ENCODE data around the gene SBK3. TPM values are rescaled to one million over a fixed set of nuclear protein-coding genes. Genes with fewer than 3 reads are reported as not detected.

Gene SBK3
- total RNA-seq, 4 donors from 2014 or later: not detected

DNA sequence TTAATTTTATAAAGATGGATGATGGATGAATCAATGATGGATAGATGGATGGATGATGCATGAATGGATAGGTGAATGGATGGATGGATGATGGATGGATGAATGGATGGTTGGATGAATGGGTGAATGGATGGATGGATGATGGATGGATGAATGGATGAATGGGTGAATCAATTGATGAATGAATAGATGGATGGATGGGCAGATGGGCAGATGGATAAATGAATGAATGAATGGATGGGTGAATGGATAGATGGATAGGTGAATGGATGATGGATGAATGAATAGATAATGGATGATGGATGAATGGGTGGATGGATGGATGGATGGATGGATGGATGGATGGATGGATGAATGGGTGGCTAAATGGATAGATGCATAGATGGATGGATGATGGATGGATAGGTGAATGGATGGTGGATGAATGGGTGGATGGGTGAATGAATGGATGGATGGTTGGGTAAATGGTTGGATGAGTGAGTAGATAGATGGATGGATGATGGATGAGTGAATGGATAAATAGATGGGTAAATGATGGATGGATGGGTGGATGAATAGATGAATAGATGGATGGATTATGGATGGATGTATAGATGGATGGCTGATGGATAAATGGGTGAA lies 22.5 kb upstream of the SBK3 start:
- H3K36me3 ChIP-seq: no peaks in the 10 kb centered on the region
- in situ Hi-C loops (cut with MboI; ENCODE audit: low pct_ligation_motif_present in 1 of 4, low pct_unique_long_range_greater_than_20kb in 1 of 4, low sequenced_read_pairs in 3 of 4): no loop called here
- peaks cover 0 to 14% (median 8%) of the 10 kb centered on the region in 4 donors for H3K4me1 ChIP-seq
- no peak overlapping the region for H3K4me3 ChIP-seq
- intact Hi-C loops (cut with DNase I; ENCODE audit: low total_unique reads): no loop called here
- peaks cover 17% of the 10 kb centered on the region for H3K27me3 ChIP-seq
- H3K9me3 ChIP-seq: no peaks in the 10 kb centered on the region
- no peak for DNase-seq
- no peak overlapping the region for H3K27ac ChIP-seq
- TF ChIP-seq EP300 (IDR thresholded peaks at IDR 0.05; ENCODE audit: low read depth) (no peak), POLR2AphosphoS5 (IDR thresholded peaks at IDR 0.05) (no peak), CTCF (IDR thresholded peaks at IDR 0.05) (no peak), POLR2A (IDR thresholded peaks at IDR 0.05) (no peak)

DNA sequence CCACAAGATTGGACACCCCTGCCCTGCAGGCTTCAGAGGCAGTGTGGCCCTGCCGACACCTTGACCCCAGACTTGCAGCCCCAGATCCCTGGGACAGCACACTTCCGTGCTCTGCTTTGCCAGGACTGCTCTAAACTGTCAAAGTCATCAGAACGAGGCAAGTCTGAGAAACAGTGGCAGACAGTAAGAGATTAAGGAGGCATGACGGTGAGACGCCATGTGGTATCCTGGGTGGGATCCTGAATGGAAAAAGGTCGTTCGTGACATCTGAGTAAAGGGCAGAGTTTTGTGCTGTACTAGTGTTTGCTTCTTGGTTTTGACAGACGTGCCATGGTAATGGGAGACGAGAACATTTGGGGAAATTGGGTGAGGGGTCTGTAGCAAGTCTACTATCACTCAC lies 21.5 kb upstream of the SBK3 start:
- Histone ChIP-seq H3K36me3 (no peaks in the 10 kb centered on the region), H3K4me1 (peaks cover 0 to 14% (median 8%) of the 10 kb centered on the region in 4 donors), H3K27ac (no peak overlapping the region), H3K9me3 (no peaks in the 10 kb centered on the region), H3K27me3 (peaks cover 17% of the 10 kb centered on the region), H3K4me3 (no peak overlapping the region)
- in situ Hi-C loops (cut with MboI; ENCODE audit: low pct_ligation_motif_present in 1 of 4, low pct_unique_long_range_greater_than_20kb in 1 of 4, low sequenced_read_pairs in 3 of 4) (no loop called here), intact Hi-C loops (cut with DNase I; ENCODE audit: low total_unique reads) (no loop called here)
- WGBS, 2 donors (ENCODE audit: low coverage in 1 of 2): 52 to 59% methylated on average over 8 to 9 of the region's 9 CpGs
- TF ChIP-seq POLR2AphosphoS5 (IDR thresholded peaks at IDR 0.05) (no peak), POLR2A (IDR thresholded peaks at IDR 0.05) (no peak), CTCF (IDR thresholded peaks at IDR 0.05) (no peak), EP300 (IDR thresholded peaks at IDR 0.05; ENCODE audit: low read depth) (no peak)
- DNase-seq: no peak

DNA sequence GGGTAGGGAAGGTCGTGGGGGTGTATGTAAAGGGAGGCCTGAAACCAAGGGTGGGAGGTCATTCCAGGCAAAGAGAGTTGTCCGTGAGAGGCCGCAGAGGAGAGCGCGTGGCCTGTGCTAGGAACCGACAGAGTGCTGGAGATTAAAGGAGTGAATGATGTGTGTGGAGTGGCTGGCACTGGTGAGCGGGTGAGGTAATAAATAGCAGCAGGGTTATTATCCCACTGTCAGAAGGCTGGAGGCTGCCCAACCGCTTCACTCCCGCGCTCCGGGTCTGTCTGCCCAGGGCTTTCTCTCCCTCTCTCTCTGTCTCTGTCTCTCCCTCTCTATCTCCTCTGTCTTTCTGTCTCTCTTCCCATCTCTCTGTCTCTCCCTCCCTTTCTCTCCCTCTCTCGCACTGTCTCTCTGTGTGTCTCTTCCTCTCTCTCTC lies 17.9 kb upstream of the SBK3 start:
- no peak overlapping the region for H3K27ac ChIP-seq
- in situ Hi-C loops (cut with MboI; ENCODE audit: low pct_ligation_motif_present in 1 of 4, low pct_unique_long_range_greater_than_20kb in 1 of 4, low sequenced_read_pairs in 3 of 4): no loop called here

DNA sequence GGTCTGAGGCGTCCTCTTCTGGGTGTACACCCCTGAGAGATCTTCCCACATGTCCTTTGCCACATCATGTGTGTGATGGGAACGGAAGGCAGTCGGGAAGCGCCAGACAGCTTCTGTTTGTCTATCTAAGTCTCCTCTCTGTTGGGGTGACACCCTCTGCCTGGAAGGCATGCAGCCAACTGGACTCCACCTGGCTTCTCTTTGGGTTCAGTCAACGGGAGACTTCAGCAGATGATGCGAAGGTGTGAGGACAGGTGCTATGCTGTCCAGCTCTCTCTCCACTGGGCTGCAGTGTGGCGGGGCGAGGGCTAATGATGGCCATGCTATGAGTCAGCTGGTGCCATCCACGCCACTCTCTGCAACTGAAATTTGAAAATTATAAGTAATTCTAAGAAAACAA lies 14.3 kb upstream of the SBK3 start:
- in situ Hi-C loops (cut with MboI; ENCODE audit: low pct_ligation_motif_present in 1 of 4, low pct_unique_long_range_greater_than_20kb in 1 of 4, low sequenced_read_pairs in 3 of 4): no loop called here
- peaks cover 4% of the 10 kb centered on the region for H3K27me3 ChIP-seq
- no peak for DNase-seq
- no peaks in the 10 kb centered on the region for H3K36me3 ChIP-seq
- H3K4me1 ChIP-seq: peaks cover 0 to 14% (median 8%) of the 10 kb centered on the region in 4 donors
- TF ChIP-seq POLR2AphosphoS5 (IDR thresholded peaks at IDR 0.05) (no peak), EP300 (IDR thresholded peaks at IDR 0.05; ENCODE audit: low read depth) (no peak), POLR2A (IDR thresholded peaks at IDR 0.05) (no peak), CTCF (IDR thresholded peaks at IDR 0.05) (no peak)
- H3K27ac ChIP-seq: no peak overlapping the region
- no peaks in the 10 kb centered on the region for H3K9me3 ChIP-seq
- 71 to 84% methylated on average over 6 to 8 of the region's 9 CpGs for WGBS, 2 donors (ENCODE audit: low coverage in 1 of 2)
- intact Hi-C loops (cut with DNase I; ENCODE audit: low total_unique reads): no loop called here
- no peak overlapping the region for H3K4me3 ChIP-seq

More for the DNA sequence above, 17.9 kb upstream of the SBK3 start:
- Histone ChIP-seq H3K27me3 (peaks cover 17% of the 10 kb centered on the region), H3K4me3 (no peak overlapping the region), H3K4me1 (peaks cover 0 to 14% (median 8%) of the 10 kb centered on the region in 4 donors), H3K9me3 (no peaks in the 10 kb centered on the region), H3K36me3 (no peaks in the 10 kb centered on the region)
- intact Hi-C loops (cut with DNase I; ENCODE audit: low total_unique reads): no loop called here
- 14 to 40% methylated on average over 6 to 12 of the region's 12 CpGs for WGBS, 2 donors (ENCODE audit: low coverage in 1 of 2)
- peak; percentile 53 for DNase-seq
- TF ChIP-seq POLR2A (IDR thresholded peaks at IDR 0.05): peak; percentile 18
- TF ChIP-seq POLR2AphosphoS5 (IDR thresholded peaks at IDR 0.05): no peak

GRCh38 chr19:55554741-55555152 lies 9.4 kb upstream of the SBK3 start:
- intact Hi-C loops (cut with DNase I; ENCODE audit: low total_unique reads) (no loop called here), in situ Hi-C loops (cut with MboI; ENCODE audit: low pct_ligation_motif_present in 1 of 4, low pct_unique_long_range_greater_than_20kb in 1 of 4, low sequenced_read_pairs in 3 of 4) (no loop called here)
- no peak for DNase-seq
- Histone ChIP-seq H3K4me3 (no peak overlapping the region), H3K27ac (no peak overlapping the region), H3K4me1 (peaks cover 0 to 6% (median 4%) of the 10 kb centered on the region in 4 donors), H3K36me3 (no peaks in the 10 kb centered on the region), H3K9me3 (no peaks in the 10 kb centered on the region), H3K27me3 (no peaks in the 10 kb centered on the region)
- WGBS, 2 donors (ENCODE audit: low coverage in 1 of 2): 57% methylated on average over 8 of the region's 8 CpGs; no CpG with 5 or more reads in 1 of the 2 donors
- TF ChIP-seq POLR2A (IDR thresholded peaks at IDR 0.05) (no peak), POLR2AphosphoS5 (IDR thresholded peaks at IDR 0.05) (no peak), CTCF (IDR thresholded peaks at IDR 0.05) (no peak), EP300 (IDR thresholded peaks at IDR 0.05; ENCODE audit: low read depth) (no peak)

All from transverse colon (tissue), 4 donors.